Measurements from ENCODE around the gene UCHL3. TPM values are rescaled to one million over a fixed set of nuclear protein-coding genes. Genes with fewer than 3 reads are reported as not detected.

UCHL3 gene
- total RNA-seq, 1 donor: 41.5 TPM

DNA sequence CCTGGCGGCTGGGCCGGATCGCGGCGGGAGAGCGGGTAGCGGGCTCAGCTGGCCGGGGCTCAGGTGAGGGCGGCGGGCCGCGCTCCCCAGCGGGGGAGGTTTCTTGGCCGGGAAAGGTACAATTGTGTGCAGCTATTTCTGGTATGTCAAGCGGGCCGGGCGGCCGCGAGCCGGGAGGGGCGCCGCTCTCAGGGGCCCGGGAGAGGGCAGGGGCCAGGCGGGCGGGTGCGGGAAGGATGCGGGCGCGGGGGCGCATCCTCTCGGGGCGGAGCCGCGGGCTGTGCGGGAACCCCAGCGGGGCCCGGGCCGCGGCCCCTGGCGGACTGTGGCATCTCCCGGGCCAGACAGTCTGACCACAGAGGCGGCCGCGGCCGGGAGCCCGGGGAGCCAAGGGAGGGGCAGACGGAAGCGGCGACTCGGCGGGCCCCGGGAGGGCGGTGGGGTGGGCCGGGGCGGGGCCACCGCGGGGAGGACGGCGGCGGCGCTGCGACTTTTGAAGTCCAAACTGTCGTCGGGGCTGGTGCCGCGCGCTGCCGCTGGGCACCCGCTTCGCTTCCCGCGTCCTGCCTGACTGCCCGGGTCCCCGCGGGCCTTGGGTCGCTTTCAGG, 86.3 kb downstream of the UCHL3 start, which contains the start of gene LMO7:
TSS of gene LMO7 (plus strand) at position 503 of the 608 bp plus-strand sequence. CDS start 328 bp downstream, outside the sequence.
- TF ChIP-seq, protein P1, sequence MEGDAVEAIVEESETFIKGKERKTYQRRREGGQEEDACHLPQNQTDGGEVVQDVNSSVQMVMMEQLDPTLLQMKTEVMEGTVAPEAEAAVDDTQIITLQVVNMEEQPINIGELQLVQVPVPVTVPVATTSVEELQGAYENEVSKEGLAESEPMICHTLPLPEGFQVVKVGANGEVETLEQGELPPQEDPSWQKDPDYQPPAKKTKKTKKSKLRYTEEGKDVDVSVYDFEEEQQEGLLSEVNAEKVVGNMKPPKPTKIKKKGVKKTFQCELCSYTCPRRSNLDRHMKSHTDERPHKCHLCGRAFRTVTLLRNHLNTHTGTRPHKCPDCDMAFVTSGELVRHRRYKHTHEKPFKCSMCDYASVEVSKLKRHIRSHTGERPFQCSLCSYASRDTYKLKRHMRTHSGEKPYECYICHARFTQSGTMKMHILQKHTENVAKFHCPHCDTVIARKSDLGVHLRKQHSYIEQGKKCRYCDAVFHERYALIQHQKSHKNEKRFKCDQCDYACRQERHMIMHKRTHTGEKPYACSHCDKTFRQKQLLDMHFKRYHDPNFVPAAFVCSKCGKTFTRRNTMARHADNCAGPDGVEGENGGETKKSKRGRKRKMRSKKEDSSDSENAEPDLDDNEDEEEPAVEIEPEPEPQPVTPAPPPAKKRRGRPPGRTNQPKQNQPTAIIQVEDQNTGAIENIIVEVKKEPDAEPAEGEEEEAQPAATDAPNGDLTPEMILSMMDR (IDR thresholded peaks at IDR 0.05; ENCODE audit: insufficient read depth, low read depth, low read length): no peak
- peak within 1 kb of the TSS; percentile 78 for H3K4me3 ChIP-seq (ENCODE audit: low read depth, low read length)
- DNase-seq (ENCODE audit: low read depth): peak; percentile 69

DNA sequence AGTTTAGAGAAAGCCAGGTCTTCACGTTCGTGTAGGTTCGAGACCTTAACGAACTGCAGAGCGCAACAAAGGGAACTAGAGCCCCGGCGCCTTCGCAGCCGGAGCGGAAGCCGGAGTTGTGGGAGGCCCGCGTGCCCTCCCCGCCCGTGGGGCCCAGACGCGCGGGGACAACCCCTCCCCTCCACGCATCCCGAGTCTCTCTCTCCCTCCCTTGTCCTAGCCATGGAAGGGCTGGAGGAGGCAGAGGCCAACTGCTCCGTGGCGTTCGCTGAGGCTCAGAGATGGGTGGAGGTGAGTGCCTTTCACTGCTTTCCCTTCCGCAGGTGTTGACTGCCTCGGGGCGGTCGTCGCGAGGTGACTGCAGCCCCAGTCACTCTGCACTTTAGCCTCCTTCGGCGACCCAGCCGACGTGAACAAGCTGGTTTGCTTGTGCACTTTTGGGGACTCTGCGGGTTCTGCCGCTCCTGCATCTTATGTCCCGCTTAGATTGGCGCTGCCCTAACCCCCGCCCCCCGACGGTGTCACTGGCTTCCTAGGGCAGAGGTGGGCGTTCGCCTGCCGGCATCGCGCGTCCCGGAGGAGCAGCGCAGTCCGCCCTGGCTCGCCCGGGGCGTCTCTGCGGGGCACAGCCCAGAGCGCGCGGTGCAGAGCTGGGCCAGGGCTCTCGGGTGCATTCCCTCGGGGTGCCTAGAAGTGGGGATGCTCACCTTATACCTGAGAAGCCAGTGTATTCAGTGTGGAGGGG, 87.0 kb downstream of the UCHL3 start:
- peak overlapping the region; percentile 78 for H3K4me3 ChIP-seq (ENCODE audit: low read depth, low read length)
- DNase-seq (ENCODE audit: low read depth): peak; percentile 58
- TF ChIP-seq, protein P1 (IDR thresholded peaks at IDR 0.05; ENCODE audit: insufficient read depth, low read depth, low read length): no peak

DNA sequence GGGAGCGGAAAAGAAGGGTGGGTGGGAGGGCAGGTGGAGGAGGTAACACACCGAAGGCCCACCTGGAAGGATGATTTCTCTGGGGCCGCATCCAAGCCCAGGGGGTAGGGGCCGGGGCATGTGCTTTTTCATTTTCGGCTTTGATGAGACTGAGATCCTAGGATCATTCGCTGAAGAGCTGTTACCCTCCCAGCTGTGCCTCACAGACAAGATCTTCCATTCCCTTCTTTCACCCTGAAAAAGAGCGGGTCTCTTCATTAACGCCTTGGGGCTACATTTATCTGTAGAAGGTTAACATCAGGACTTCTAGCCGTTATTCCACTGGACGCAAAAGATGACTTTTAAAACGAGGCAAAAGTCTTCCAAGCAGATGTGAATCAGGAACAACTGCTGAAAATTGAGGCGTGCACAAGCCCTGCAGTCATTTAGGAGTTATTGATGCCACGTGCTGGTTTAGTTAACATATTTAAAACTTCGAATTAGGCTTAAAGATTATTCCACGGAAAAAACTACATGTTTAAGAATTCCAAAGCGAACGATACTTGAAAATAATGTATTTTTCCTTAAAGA, 87.7 kb downstream of the UCHL3 start:
- peak overlapping the region; percentile 78 for H3K4me3 ChIP-seq (ENCODE audit: low read depth, low read length)
- peak; percentile 42 for DNase-seq (ENCODE audit: low read depth)
- TF ChIP-seq, protein P1 (IDR thresholded peaks at IDR 0.05; ENCODE audit: insufficient read depth, low read depth, low read length): no peak

DNA sequence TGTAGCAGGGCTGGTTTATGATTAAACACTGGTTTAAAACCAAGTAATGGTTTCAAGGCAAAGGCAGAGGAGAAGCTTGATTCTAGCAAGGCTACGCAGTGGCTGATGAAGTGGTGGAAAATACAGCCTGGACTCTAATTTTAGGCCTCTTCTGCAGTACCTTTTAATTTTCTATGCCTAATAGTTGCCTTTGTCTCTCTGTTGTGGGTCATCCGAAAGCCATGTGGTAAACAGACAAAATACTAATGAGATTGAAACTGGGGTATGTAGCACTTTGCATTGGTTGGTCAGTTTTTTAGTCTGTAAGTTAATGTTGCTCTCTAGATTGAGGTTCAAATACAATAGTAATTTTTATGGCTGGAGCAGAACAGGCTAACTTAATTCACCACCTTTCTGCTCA, 89.9 kb downstream of the UCHL3 start:
- no peak for DNase-seq (ENCODE audit: low read depth)
- TF ChIP-seq, protein P1 (IDR thresholded peaks at IDR 0.05; ENCODE audit: insufficient read depth, low read depth, low read length): no peak
- no peak overlapping the region for H3K4me3 ChIP-seq (ENCODE audit: low read depth, low read length)

DNA sequence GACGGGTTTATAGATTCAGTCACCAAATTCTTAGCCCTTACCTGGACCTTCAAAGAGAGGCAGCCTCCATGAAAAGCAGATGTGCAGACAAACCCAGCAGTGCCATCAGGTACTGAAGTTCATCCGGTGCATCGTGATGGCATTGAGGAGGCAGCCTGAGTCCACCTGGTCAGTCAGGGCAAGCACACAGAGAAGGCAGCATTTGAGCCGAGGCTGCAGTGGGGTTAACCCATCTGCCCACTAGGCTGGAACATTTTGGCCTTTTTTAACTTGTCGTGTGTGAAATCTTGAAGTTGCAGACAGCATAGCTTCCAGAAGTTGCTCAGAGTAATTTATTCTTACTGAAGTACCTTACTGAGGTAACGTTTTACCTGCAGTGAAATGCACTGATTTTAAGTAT, 91.4 kb downstream of the UCHL3 start:
- no peak overlapping the region for H3K4me3 ChIP-seq (ENCODE audit: low read depth, low read length)
- TF ChIP-seq, protein P1 (IDR thresholded peaks at IDR 0.05; ENCODE audit: insufficient read depth, low read depth, low read length): no peak
- no peak for DNase-seq (ENCODE audit: low read depth)

DNA sequence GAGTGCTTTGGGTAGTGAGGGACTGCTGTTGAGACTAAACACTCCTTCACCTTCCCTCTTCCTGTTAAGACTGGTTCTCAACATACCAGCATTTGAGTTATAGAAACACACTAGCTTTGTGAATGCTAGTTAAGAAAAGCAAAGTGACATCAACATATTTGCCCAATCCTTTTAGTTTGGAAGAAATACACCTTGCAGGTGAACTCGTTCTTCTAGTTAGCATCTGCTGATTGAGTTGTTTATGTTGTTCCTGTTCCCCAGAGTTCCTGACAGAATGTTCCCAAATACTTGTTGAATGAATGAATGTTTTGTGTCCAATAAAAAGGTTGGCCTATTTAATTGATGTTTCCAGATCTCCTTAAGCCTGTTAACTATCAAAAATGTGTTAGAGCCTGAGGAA, 93.6 kb downstream of the UCHL3 start:
- DNase-seq (ENCODE audit: low read depth): no peak
- no peak overlapping the region for H3K4me3 ChIP-seq (ENCODE audit: low read depth, low read length)
- TF ChIP-seq, protein P1 (IDR thresholded peaks at IDR 0.05; ENCODE audit: insufficient read depth, low read depth, low read length): no peak

Data from fibroblast of villous mesenchyme (primary cell).